ENCODE results near the gene COL23A1. TPM values are rescaled to one million over a fixed set of nuclear protein-coding genes. Genes with fewer than 3 reads are reported as not detected.
A peak's percentile ranks its signal among the peaks of the same experiment; 100 is the strongest.

COL23A1 gene
- total and polyA plus RNA-seq, 2 of the 8 experiments (the other 6 are each of a cell fraction or from before 2014, with no cell fraction given) = 3.1 to 4.7 TPM

DNA sequence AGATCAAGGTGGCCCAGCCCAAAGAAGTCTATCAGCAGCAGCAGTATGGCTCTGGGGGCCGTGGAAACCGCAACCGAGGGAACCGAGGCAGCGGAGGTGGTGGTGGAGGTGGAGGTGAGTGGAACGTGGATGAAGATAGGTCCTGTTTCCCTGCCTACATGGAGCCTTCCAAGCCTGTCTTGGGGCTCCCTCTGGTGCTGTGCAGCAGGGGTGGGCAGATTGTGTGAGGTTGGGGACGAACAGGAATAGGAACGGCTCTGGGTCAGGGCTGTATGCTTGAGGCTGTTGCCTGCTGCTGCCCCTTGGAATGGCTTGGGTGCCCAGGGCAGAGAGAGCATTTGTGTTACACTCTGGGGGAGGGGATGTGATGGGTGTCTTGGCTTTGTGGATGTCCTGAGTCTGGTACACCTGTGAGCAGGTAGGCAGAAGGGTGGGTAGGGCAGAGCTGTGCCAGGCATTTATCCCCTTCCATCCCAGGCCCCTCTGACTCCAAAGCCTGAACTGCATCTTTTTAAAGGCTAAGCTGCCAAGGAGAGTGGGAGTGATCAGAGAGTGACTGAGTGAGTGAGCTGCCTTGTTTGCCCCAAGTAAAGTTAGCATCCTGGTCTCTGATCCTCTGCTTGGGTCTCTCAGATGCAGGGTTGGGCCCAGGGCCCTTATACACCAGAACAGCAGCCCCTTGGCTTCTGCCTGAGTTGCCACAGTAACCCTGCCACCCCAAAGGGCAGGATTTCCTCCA lies 380.7 kb downstream of the COL23A1 start:
- Histone ChIP-seq H3K4me2 (ENCODE audit: insufficient read depth in 1 of 2, low read depth in 2 of 2, low read length in 2 of 2) (no peak overlapping the region), H3K79me2 (ENCODE audit: control insufficient read depth in 1 of 2, insufficient read depth in 2 of 2, low read length in 2 of 2) (peaks cover 26 to 47% of the 10 kb centered on the region in 2 experiments), H3K27me3 (replicated peaks in 1 of 4; ENCODE audit: control insufficient read depth in 3 of 4, extremely low read depth in 1 of 4, insufficient read depth in 3 of 4, low read length in 3 of 4) (no peaks in the 10 kb centered on the region), H3K79me1 (ENCODE audit: low read depth, low read length) (peaks cover 22% of the 10 kb centered on the region), H2BK12ac (ENCODE audit: low read depth, low read length) (no peak overlapping the region), H4K8ac (ENCODE audit: extremely low read depth, insufficient read depth, low read length) (peak overlapping the region; percentile 57), H3K14ac (ENCODE audit: insufficient read length) (no peak overlapping the region), H3K4ac (replicated peaks; ENCODE audit: insufficient read length, low read depth, low read length) (no peak overlapping the region), H4K5ac (ENCODE audit: insufficient read length, low read depth, low read length) (no peak overlapping the region), H3K4me3 (ENCODE audit: extremely low read depth in 1 of 4, insufficient read depth in 2 of 4, low read depth in 3 of 4, low read length in 4 of 4) (no peak overlapping the region), H3K27ac (ENCODE audit: low read depth, low read length) (no peak overlapping the region), H2AK5ac (ENCODE audit: low read depth, low read length) (no peak overlapping the region), H3K56ac (replicated peaks; ENCODE audit: insufficient read length, low read depth, low read length) (no peak overlapping the region), H2BK120ac (replicated peaks; ENCODE audit: low read depth, low read length) (no peak overlapping the region), H2BK20ac (ENCODE audit: low read length) (no peak overlapping the region), H4K20me1 (replicated peaks in 1 of 2; ENCODE audit: control insufficient read depth in 1 of 2, insufficient read depth in 2 of 2, low read length in 2 of 2) (peaks cover 57 to 60% of the 10 kb centered on the region in 2 experiments), H3K4me1 (replicated peaks in 1 of 4; ENCODE audit: control insufficient read depth in 3 of 4, insufficient read depth in 4 of 4, low read length in 3 of 4) (peaks cover 0 to 10% (median 4%) of the 10 kb centered on the region in 4 experiments; a peak in 6 of 7 replicates), H2BK15ac (ENCODE audit: low read length) (no peak overlapping the region), H3K18ac (ENCODE audit: extremely low read depth, low read length) (no peak overlapping the region), H3K9ac (replicated peaks in 1 of 4; ENCODE audit: extremely low read depth in 1 of 4, low read depth in 3 of 4, low read length in 3 of 4) (no peak overlapping the region; a peak in 1 of 7 replicates), H3K23me2 (ENCODE audit: low read depth, low read length) (peaks cover 2% of the 10 kb centered on the region), H3K9me3 (ENCODE audit: insufficient read depth in 2 of 2, low read depth in 1 of 2, low read length in 1 of 2) (no peaks in the 10 kb centered on the region), H2BK5ac (ENCODE audit: low read depth, low read length) (no peak overlapping the region), H3K23ac (ENCODE audit: insufficient read length) (no peak overlapping the region), H4K91ac (replicated peaks; ENCODE audit: insufficient read length, low read length) (no peak overlapping the region), H2AFZ (ENCODE audit: low read length) (no peak overlapping the region), H3K36me3 (ENCODE audit: control insufficient read depth in 2 of 4, insufficient read depth in 4 of 4, low read length in 3 of 4) (peaks cover 57 to 91% (median 75%) of the 10 kb centered on the region in 4 experiments)
- DNase-seq (ENCODE audit: low read depth in 1 of 2, low spot score in 2 of 2) = no peak
- 92% methylated on average over 8 of the region's 8 CpGs; no CpG with 5 or more reads in 1 of the 2 experiments for WGBS, 2 experiments (ENCODE audit: extremely low coverage in 1 of 2, insufficient coverage in 1 of 2, insufficient read length in 1 of 2, insufficient replicate concordance in 2 of 2, low coverage in 1 of 2, low lambda C conversion rate in 2 of 2, missing lambda C conversion rate in 1 of 2)
- FAIRE-seq = no peak
- CTCF ChIA-PET (ENCODE audit: partially characterized antibody) = interaction anchor here (1.0 to 1.5 kb wide), 4 partner anchors 13 to 133 kb away, joined by 3 to 4 read pairs (median 4); no protein-coding TSS in a partner anchor
- POLR2A ChIA-PET (ENCODE audit: partially characterized antibody) = interaction anchor here (0.5 to 31.3 kb wide), 10 partner anchors 9 to 241 kb away, joined by 3 to 985 read pairs (median 4); partner anchors contain the start of genes GMCL2 and PHYKPL
- TF ChIP-seq POLR2A (IDR thresholded peaks at IDR 0.05; ENCODE audit: control extremely low read depth in 1 of 2, low read depth in 2 of 2, low read length in 2 of 2) (peak in 1 of 2 experiments; percentile 74; a peak in 1 of 3 replicates), POLR2AphosphoS5 (IDR thresholded peaks at IDR 0.05; ENCODE audit: low read depth, low read length) (peak; percentile 83; the same call in 1 of the 2 replicates)
- TF ChIP-seq, protein P1, sequence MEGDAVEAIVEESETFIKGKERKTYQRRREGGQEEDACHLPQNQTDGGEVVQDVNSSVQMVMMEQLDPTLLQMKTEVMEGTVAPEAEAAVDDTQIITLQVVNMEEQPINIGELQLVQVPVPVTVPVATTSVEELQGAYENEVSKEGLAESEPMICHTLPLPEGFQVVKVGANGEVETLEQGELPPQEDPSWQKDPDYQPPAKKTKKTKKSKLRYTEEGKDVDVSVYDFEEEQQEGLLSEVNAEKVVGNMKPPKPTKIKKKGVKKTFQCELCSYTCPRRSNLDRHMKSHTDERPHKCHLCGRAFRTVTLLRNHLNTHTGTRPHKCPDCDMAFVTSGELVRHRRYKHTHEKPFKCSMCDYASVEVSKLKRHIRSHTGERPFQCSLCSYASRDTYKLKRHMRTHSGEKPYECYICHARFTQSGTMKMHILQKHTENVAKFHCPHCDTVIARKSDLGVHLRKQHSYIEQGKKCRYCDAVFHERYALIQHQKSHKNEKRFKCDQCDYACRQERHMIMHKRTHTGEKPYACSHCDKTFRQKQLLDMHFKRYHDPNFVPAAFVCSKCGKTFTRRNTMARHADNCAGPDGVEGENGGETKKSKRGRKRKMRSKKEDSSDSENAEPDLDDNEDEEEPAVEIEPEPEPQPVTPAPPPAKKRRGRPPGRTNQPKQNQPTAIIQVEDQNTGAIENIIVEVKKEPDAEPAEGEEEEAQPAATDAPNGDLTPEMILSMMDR (IDR thresholded peaks at IDR 0.05; ENCODE audit: control extremely low read depth in 1 of 3, insufficient read depth in 1 of 3, low read depth in 1 of 3, low read length in 3 of 3) = no peak

Measured in H1 (cell line).